ENCODE results near the gene RNF121. TPM values are rescaled to one million over a fixed set of nuclear protein-coding genes. Genes with fewer than 3 reads are reported as not detected.

RNF121 gene
- total RNA-seq, 2 experiments from 2014 or later, result 15.4 to 16.8 TPM

DNA sequence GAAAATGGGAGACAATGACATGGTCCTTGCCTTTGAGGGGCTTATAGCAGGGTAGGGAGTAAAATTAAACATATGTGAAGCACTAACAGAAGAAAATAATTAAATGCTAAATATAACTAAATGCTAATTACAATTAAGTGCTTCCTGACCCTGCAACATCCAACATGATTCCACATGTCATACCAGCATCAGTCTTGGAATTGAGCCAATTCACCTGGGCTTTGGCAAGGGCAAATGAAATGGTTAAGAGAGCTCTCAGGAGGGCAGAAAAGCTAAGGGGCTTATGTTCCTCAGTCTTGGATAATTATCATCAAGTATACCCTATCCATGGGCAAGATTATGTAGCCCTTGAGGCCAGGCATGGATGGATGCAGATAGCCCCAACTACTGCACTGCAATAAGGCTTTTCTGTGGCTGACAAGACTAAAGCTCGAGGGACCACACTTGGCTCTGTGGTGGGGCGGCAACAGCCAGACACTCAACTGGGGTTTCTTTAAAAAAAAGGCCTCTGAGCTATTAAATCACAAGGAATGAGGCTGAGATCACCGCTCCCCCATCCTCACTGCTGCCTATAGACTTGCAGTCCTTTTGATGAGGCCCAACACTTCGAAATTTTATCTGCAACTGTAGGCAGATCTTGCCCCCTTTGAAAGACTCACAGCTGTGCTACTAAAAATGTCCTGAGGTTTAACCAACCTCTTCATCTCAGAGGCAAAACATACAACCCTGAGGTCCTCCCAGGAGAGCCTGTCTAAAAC is 108.9 kb downstream of the RNF121 start:
- Mint-ChIP-seq H3K9me3 (no peaks in the 10 kb centered on the region), H3K27ac (no peak overlapping the region), H3K4me3 (no peak overlapping the region), H3K36me3 (ENCODE audit: low read depth) (peaks cover 26% of the 10 kb centered on the region), H3K4me1 (ENCODE audit: low read depth) (peaks cover 39% of the 10 kb centered on the region), H3K27me3 (ENCODE audit: low read depth) (no peaks in the 10 kb centered on the region)
- CTCF ChIA-PET, result interaction anchor here (1.1 to 4.2 kb wide), 5 partner anchors 13 to 596 kb away, joined by 3 to 44 read pairs (median 8); no protein-coding TSS in a partner anchor
- intact Hi-C loops (cut with micrococcal nuclease), result no loop called here
- DNase-seq, result no peak

DNA sequence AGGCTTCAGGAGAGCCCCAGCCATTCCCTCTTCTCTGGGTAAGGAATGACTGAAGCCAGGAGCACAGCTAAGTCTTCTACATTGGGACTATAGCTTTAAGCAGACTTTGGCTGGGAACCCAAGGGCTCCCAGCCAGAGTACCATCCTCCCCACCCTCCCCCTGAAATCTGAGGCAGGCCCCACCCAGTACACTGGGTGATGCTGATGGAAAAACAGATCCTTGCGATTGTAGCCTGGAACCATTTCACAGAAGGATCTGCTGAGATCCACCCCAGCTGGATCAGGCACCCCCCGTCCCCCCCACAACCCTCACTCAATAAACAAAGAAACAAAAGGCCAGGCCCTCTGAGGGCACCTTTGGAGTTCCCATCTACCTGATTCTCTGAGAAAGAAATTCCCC is 109.6 kb downstream of the RNF121 start:
- H3K9me3 Mint-ChIP-seq, result no peaks in the 10 kb centered on the region
- DNase-seq, result no peak
- CTCF ChIA-PET, result interaction anchor here (1.1 to 4.2 kb wide), 8 partner anchors 9 to 595 kb away, joined by 3 to 44 read pairs (median 10); no protein-coding TSS in a partner anchor
- no peaks in the 10 kb centered on the region for H3K27me3 Mint-ChIP-seq (ENCODE audit: low read depth)
- peaks cover 24% of the 10 kb centered on the region for H3K36me3 Mint-ChIP-seq (ENCODE audit: low read depth)
- H3K27ac Mint-ChIP-seq, result no peak overlapping the region
- peaks cover 40% of the 10 kb centered on the region for H3K4me1 Mint-ChIP-seq (ENCODE audit: low read depth)
- H3K4me3 Mint-ChIP-seq, result no peak overlapping the region
- intact Hi-C loops (cut with micrococcal nuclease), result no loop called here

DNA sequence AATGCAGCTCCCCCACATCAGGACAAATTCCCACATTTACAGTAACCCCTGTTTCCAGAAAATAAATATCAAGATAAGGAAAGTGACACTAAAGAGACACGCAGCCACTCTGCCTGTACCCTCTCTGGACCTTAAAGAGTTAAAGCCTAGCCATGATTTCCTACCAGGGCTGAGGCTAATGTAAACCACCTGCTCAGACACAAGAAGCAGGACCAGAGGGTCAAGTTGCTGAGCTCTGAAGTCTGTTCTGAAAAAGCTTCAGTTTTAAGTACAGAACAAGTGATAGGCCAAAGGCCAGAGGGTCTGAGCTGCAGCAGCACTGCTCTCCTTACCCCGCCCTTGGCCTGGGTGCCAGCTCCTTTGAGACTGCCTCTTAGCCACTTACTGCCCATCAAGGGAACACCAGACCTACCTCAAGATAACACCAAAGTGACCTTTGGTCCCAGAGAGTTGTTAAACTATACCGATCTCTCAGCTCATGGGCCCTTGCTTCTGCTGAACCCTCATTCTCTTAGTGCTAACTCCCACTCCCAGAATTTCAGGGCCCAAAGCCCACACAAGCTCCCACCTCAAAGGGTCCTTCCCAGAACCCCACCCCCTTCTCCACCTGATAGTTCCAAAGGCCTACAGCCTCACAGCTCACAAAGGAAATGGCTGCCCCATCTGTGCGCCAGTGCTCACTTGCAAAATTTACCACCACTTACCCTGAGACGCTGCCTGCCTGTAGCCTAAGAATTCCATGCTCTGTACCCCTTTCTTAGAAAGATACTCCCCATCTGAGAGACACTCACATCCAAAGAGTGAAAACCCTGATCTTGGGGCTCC is 110.4 kb downstream of the RNF121 start:
- Mint-ChIP-seq H3K36me3 (ENCODE audit: low read depth) (peaks cover 18% of the 10 kb centered on the region), H3K27me3 (ENCODE audit: low read depth) (no peaks in the 10 kb centered on the region), H3K4me3 (no peak overlapping the region), H3K4me1 (ENCODE audit: low read depth) (peaks cover 43% of the 10 kb centered on the region), H3K27ac (no peak overlapping the region), H3K9me3 (no peaks in the 10 kb centered on the region)
- CTCF ChIA-PET, result interaction anchor here (1.1 to 4.2 kb wide), 9 partner anchors 10 to 594 kb away, joined by 3 to 44 read pairs (median 7); no protein-coding TSS in a partner anchor
- no peak for DNase-seq
- intact Hi-C loops (cut with micrococcal nuclease), result no loop called here

DNA sequence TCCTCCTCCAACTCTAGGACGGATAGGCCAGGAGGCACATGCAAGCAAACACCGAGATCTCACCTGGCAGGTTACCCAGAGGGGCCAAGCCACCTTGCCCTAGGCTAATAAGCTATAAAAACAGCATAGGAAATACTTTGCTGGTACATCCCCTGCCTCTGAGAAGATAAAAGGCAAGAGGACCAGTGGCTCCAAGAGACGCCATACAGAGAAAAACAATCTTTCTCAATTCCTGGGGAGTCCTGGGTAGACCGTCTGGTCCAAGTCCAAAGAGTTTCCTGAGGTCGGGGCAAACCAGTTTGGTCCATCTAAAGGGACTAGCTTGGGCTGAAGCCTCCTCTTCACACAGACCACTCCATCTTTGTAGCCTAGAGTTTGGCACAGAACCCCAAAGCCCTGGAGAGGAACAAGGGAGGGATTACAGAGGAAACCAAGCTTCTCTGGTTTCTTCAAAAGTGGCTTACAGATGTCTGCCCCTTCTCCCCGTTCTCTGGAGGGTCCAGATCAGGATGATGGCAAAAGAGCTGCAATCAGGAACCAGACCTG is 111.1 kb downstream of the RNF121 start:
- intact Hi-C loops (cut with micrococcal nuclease), result loop anchor here (1.0 to 2.0 kb wide), 3 partner anchors 40 to 112 kb away; partner anchors contain the start of genes LAMTOR1, LRRC51, NUMA1 and XNDC1N
- H3K27me3 Mint-ChIP-seq (ENCODE audit: low read depth), result no peaks in the 10 kb centered on the region
- peaks cover 45% of the 10 kb centered on the region for H3K4me1 Mint-ChIP-seq (ENCODE audit: low read depth)
- H3K36me3 Mint-ChIP-seq (ENCODE audit: low read depth), result peaks cover 16% of the 10 kb centered on the region
- CTCF ChIA-PET, result interaction anchor here (1.0 to 4.2 kb wide), 9 partner anchors 8 to 104 kb away, joined by 3 to 44 read pairs (median 7); no protein-coding TSS in a partner anchor
- peak; percentile 50 for DNase-seq
- no peaks in the 10 kb centered on the region for H3K9me3 Mint-ChIP-seq
- no peak overlapping the region for H3K27ac Mint-ChIP-seq
- no peak overlapping the region for H3K4me3 Mint-ChIP-seq

DNA sequence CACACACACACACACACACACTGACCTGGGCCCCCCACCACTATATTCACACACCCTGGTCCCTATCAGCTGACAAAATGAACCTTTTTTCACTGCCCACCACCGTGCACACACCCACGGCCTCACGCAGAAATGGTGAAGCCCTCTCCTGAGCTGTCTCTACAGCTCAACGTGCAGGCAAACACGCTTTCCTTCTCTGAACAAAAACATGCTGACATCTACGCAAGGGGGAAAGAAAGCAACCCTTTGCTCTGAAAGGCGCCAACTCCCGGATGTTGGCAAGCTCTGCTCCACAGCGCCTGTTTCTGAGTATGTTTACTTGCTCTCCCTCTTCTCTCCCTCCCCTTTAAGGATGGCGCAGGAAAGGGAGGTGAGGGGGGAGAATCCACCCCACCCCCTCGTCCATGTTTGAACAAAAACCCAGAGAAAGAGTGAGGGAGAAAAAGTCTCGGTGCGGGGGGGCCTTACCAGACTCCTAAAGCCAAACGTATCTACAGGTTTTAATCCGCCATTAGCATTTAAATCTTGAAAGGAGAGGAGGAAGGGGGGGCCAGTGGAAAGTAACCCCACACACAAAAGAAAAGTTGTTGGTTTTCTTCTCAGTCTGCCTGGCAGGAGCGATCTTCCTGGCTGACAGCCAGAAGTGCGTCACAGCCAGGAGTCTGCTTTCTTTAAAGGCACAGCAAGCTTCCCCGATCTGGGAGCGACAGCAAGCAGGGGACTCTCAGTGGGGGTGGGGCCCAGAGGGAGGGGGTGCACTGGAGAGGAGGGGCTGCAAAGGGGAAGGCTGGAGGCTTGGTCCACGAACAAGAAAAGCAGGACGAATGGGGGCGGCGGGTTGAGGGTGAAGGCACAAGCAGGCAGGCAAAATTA is 111.9 kb downstream of the RNF121 start:
- intact Hi-C loops (cut with micrococcal nuclease), result loop anchor here (1.0 to 2.0 kb wide), 6 partner anchors 15 to 183 kb away; partner anchors contain the start of genes ANAPC15, LAMTOR1, LRRC51 and NUMA1
- H3K9me3 Mint-ChIP-seq, result no peaks in the 10 kb centered on the region
- peaks cover 9% of the 10 kb centered on the region for H3K36me3 Mint-ChIP-seq (ENCODE audit: low read depth)

DNA sequence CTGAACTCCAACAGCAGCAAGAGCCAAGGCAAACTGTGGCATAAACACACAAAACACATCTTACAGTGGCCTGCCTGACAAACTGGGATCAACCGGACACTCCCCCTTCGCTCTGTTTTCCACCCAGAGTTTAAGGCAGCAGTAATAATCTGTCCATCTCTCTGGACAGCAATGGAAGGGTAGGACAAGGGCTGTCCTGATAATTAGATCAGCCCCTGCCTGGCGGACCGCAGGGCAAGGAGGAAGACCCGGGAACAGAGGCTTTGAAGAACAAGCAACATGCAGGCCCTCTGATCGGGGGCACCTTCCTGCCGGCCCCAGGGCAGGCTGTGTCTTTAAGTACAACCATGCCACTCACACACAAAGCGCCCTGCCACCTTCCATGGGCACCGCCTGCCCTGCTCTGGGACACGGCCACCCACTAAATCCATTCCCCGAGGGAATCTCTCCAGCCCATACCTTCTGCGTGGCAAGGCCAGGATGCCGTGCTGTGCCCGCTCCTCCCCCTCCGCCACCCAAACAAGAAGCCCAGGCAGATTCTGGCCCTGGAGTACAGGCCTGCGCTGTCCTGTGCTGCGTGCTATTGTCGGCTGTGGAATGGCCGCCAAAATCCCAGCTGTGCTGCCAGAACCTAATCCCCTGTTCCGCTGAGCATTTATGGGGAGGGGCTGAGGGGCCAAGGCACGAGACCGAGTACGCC is 112.7 kb downstream of the RNF121 start:
- Mint-ChIP-seq H3K4me1 (ENCODE audit: low read depth) (peaks cover 37% of the 10 kb centered on the region), H3K4me3 (no peak overlapping the region), H3K27me3 (ENCODE audit: low read depth) (no peaks in the 10 kb centered on the region), H3K9me3 (no peaks in the 10 kb centered on the region), H3K27ac (no peak overlapping the region), H3K36me3 (ENCODE audit: low read depth) (peaks cover 5% of the 10 kb centered on the region)
- CTCF ChIA-PET, result interaction anchor here (1.6 to 4.2 kb wide), 3 partner anchors 12 to 16 kb away, joined by 4 to 44 read pairs (median 17); no protein-coding TSS in a partner anchor
- intact Hi-C loops (cut with micrococcal nuclease), result loop anchor here (1.0 to 2.0 kb wide), 4 partner anchors 16 to 182 kb away; partner anchors contain the start of genes ANAPC15 and LAMTOR1
- peak; percentile 48 for DNase-seq

More for the DNA sequence above, 111.9 kb downstream of the RNF121 start:
- Mint-ChIP-seq H3K4me1 (ENCODE audit: low read depth) (peaks cover 45% of the 10 kb centered on the region), H3K27me3 (ENCODE audit: low read depth) (no peaks in the 10 kb centered on the region), H3K4me3 (no peak overlapping the region), H3K27ac (no peak overlapping the region)
- CTCF ChIA-PET, result interaction anchor here (1.0 to 4.2 kb wide), 8 partner anchors 9 to 104 kb away, joined by 3 to 44 read pairs (median 6); no protein-coding TSS in a partner anchor
- peak; percentile 85 for DNase-seq

DNA sequence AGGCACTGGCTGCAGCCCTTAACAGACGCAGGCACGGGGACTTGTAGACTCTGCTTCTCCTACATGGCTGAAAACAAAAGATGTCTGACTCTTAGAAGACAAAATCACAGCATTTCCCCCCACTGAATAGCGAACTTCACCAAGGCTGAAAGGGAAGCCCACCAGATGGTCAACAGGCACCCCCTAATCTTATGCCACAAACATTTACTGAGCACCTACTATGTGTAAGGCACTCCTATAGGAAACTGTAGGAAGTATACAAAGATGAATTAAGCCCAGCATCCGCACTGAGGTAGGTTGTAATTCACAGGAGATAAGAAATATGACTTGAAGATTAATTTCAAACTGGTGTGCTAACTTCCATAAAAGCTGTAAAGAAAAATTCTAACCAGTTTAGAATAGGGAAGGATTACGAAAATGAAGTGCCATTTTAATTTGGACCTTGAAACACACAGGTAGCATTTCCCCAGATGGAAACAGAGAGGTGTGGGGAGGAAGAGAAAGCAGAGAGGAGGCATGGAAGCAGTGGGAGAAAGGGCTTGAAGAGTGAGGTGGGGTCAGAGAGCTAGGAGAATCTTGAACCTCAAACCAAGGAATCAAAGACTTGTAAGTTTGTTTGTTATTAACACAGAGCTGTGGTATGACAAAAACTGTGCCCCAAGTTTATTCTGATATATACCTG is 113.4 kb downstream of the RNF121 start:
- intact Hi-C loops (cut with micrococcal nuclease), result no loop called here
- CTCF ChIA-PET, result interaction anchor here (1.6 kb wide), 1 partner anchor 17 kb away, joined by 4 read pairs; no protein-coding TSS in a partner anchor
- Mint-ChIP-seq H3K36me3 (ENCODE audit: low read depth) (peaks cover 2% of the 10 kb centered on the region), H3K4me1 (ENCODE audit: low read depth) (peaks cover 31% of the 10 kb centered on the region), H3K9me3 (no peaks in the 10 kb centered on the region), H3K4me3 (no peak overlapping the region), H3K27me3 (ENCODE audit: low read depth) (no peaks in the 10 kb centered on the region), H3K27ac (no peak overlapping the region)
- DNase-seq, result no peak

DNA sequence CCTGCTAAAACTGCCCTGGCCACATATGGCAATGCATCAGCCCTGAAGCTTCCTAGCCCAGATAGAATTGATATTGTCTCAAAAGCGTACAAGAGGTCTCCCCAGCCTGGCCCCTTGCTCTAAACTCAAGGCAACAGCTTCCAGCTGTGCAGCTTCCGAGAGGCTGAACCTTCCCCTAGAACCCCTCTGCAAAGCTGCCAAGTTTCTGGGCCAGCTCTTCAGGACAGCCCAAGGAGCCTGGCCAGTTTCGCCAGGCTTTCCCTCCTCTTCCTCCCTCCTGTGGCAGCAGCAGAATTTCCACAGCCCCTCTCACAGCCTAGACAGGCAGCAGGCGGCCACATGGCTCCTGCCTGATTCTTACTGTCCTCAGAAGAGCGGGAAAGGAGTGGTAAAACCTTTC is 117.0 kb downstream of the RNF121 start:
- Mint-ChIP-seq H3K4me3 (no peak overlapping the region), H3K27ac (no peak overlapping the region), H3K27me3 (ENCODE audit: low read depth) (no peaks in the 10 kb centered on the region), H3K9me3 (no peaks in the 10 kb centered on the region), H3K36me3 (ENCODE audit: low read depth) (peaks cover 5% of the 10 kb centered on the region), H3K4me1 (ENCODE audit: low read depth) (peaks cover 31% of the 10 kb centered on the region)
- intact Hi-C loops (cut with micrococcal nuclease), result no loop called here
- DNase-seq, result no peak
- CTCF ChIA-PET, result interaction anchor here (1.1 kb wide), 1 partner anchor 368 kb away, joined by 3 read pairs; no protein-coding TSS in a partner anchor

Measured in activated naive CD4-positive, alpha-beta T cell treated with anti-CD3 and anti-CD28 coated beads for 36 hours (primary cell).